HepG2 (cell line): ENCODE data around the gene NOC2L. TPM values are rescaled to one million over a fixed set of nuclear protein-coding genes. Genes with fewer than 3 reads are reported as not detected.
A peak's percentile ranks its signal among the peaks of the same experiment; 100 is the strongest.

Experiments
- ARID2 ChIP-seq: sonication (generic); formaldehyde crosslinking; IDR thresholded peaks from 2 replicates; pipeline ENCODE4 v1.8.1; 2022; ENCODE audit warnings: mild to moderate bottlenecking, missing genetic modification reagents, borderline replicate concordance
- CBX2 ChIP-seq, 2 experiments: fragments of 200-600 bp in 1 of 2; sonication (generic); formaldehyde crosslinking in 1 of 2; IDR thresholded peaks; 2 replicates each; pipeline versions ENCODE4 v1.7.0 to v1.8.1; 2018 to 2022; ENCODE audit warnings: low read depth in 2 of 2, low read length in 1 of 2, mild to moderate bottlenecking in 1 of 2, missing genetic modification reagents in 1 of 2
- CERS6 ChIP-seq: sonication (generic); formaldehyde crosslinking; IDR thresholded peaks from 2 replicates; pipeline ENCODE4 v1.5.0; 2020; ENCODE audit warnings: missing genetic modification reagents
- HES4 ChIP-seq: sonication (generic); formaldehyde crosslinking; IDR thresholded peaks from 2 replicates; pipeline ENCODE4 v1.9.0; 2021; ENCODE audit warnings: mild to moderate bottlenecking, missing genetic modification reagents, borderline replicate concordance
- HMG20B ChIP-seq: conservative IDR thresholded peaks from 2 replicates; pipeline ENCODE4 v1.6.1; 2016; ENCODE audit warnings: missing genetic modification reagents, missing compliant biosample characterization
- HNF4A ChIP-seq: sonication (generic); formaldehyde crosslinking; IDR thresholded peaks from 2 replicates; pipeline ENCODE4 v1.4.0; 2020; ENCODE audit warnings: missing genetic modification reagents
- JUN ChIP-seq: sonication (generic); formaldehyde crosslinking; IDR thresholded peaks from 2 replicates; pipeline ENCODE4 v1.4.0; 2020; ENCODE audit warnings: mild to moderate bottlenecking, missing genetic modification reagents
- KDM5A ChIP-seq: fragments of 200-600 bp; sonication (generic); IDR thresholded peaks from 2 replicates; pipeline ENCODE4 v1.7.0; 2018; ENCODE audit warnings: antibody characterized with exemption, mild to moderate bottlenecking, low read length, borderline replicate concordance
- KDM5B ChIP-seq: sonication (generic); formaldehyde crosslinking; IDR thresholded peaks from 2 replicates; pipeline ENCODE4 v1.4.0; 2020; ENCODE audit warnings: missing genetic modification reagents, mild to moderate bottlenecking, borderline replicate concordance
- MBNL3 ChIP-seq: fragments of 250-450 bp; sonication (Bioruptor Pico); conservative IDR thresholded peaks from 2 replicates; pipeline ENCODE4 v1.8.0; 2022; ENCODE audit warnings: mild to moderate bottlenecking, inconsistent platforms
- MYC ChIP-seq: sonication (generic); formaldehyde crosslinking; IDR thresholded peaks from 2 replicates; pipeline ENCODE4 v1.9.0; 2021; ENCODE audit warnings: missing genetic modification reagents, borderline replicate concordance
- PRMT3 ChIP-seq: sonication (generic); formaldehyde crosslinking; IDR thresholded peaks from 2 replicates; pipeline ENCODE4 v1.8.1; 2022; ENCODE audit warnings: low read depth, mild to moderate bottlenecking, moderate library complexity, missing genetic modification reagents, borderline replicate concordance
- SKIL ChIP-seq: sonication (generic); formaldehyde crosslinking; IDR thresholded peaks from 2 replicates; pipeline ENCODE4 v1.8.0; 2022; ENCODE audit warnings: missing genetic modification reagents, mild to moderate bottlenecking, moderate library complexity, borderline replicate concordance
- SRY ChIP-seq: sonication (generic); formaldehyde crosslinking; IDR thresholded peaks from 2 replicates; pipeline ENCODE4 v1.8.0; 2022; ENCODE audit warnings: mild to moderate bottlenecking, missing genetic modification reagents
- TRIM24 ChIP-seq: sonication (generic); formaldehyde crosslinking; IDR thresholded peaks from 2 replicates; pipeline ENCODE4 v1.8.0; 2022; ENCODE audit warnings: mild to moderate bottlenecking, missing genetic modification reagents
- ZBTB46 ChIP-seq: sonication (generic); formaldehyde crosslinking; IDR thresholded peaks from 2 replicates; pipeline ENCODE4 v1.4.0; 2020; ENCODE audit warnings: mild to moderate bottlenecking, missing genetic modification reagents, borderline replicate concordance
- ZKSCAN1 ChIP-seq: fragments of 150-350 bp; IDR thresholded peaks from 2 replicates; pipeline ENCODE4 v1.6.1; 2014; ENCODE audit warnings: low read length
- ZMYM3 ChIP-seq: sonication (generic); formaldehyde crosslinking; IDR thresholded peaks from 2 replicates; pipeline ENCODE4 v1.5.1; 2020; ENCODE audit warnings: mild to moderate bottlenecking, missing genetic modification reagents
- ZNF430 ChIP-seq: sonication (generic); formaldehyde crosslinking; IDR thresholded peaks from 2 replicates; pipeline ENCODE4 v1.9.0; 2021; ENCODE audit warnings: mild to moderate bottlenecking, missing genetic modification reagents
- ZNF691 ChIP-seq: sonication (generic); formaldehyde crosslinking; IDR thresholded peaks from 2 replicates; pipeline ENCODE4 v1.4.0; 2020; ENCODE audit warnings: missing genetic modification reagents, low read depth, mild to moderate bottlenecking, borderline replicate concordance
- ZNF747 ChIP-seq: sonication (generic); formaldehyde crosslinking; IDR thresholded peaks from 2 replicates; pipeline ENCODE4 v1.8.1; 2023; ENCODE audit warnings: missing genetic modification reagents, mild to moderate bottlenecking, borderline replicate concordance
- polyA plus RNA-seq, 8 experiments: library from polyadenylated mRNA; depleted of rRNA in 3 of 8; stranded (reverse) in 7 of 8; unstranded in 1 of 8; fragments of >200 nt; fragmentation: Illumina TruSeq in 4 of 8; extraction: Trizol in 4 of 8; gene quantifications; 2 replicates each; pipeline versions ENCODE4 v1.2.1 to v1.2.3, GENCODE V29; 2011 to 2016; ENCODE audit warnings: low read depth in 4 of 8, missing spikeins in 1 of 8, mixed read lengths in 1 of 8; ENCODE audit not compliant: insufficient read depth in 1 of 8
- total RNA-seq, 5 experiments: library from RNA; depleted of rRNA; stranded (reverse); fragments of >200 nt; fragmentation: Illumina TruSeq; extraction: Trizol; gene quantifications; 2 replicates each; pipeline ENCODE4 v1.2.3, GENCODE V29; 2016; ENCODE audit warnings: low read depth in 1 of 5

NOC2L gene
- total and polyA plus RNA-seq, 2 of the 13 experiments (the other 11 are each of a cell fraction or from before 2014, with no cell fraction given), result 32.0 to 103 TPM

GRCh38 chr1:1000357-1001056 lies 41.5 kb upstream of the NOC2L start (continued):
- peak; percentile 77; the same call in 1 of the 2 replicates for TF ChIP-seq KDM5B (CRISPR knock-in tag)
- TF ChIP-seq MYC (CRISPR knock-in tag), result peak; percentile 99
- TF ChIP-seq ZMYM3 (CRISPR knock-in tag), result 0 out of 2 replicates have a peak, but pooled peaks have one; percentile 12
- TF ChIP-seq ZBTB46, result peak; percentile 70; the same call in 1 of the 2 replicates
- TF ChIP-seq ZNF747 (CRISPR knock-in tag), result peak; percentile 80
- TF ChIP-seq HES4 (CRISPR knock-in tag), result no peak
- no peak for TF ChIP-seq KDM5A
- no peak for TF ChIP-seq ARID2 (CRISPR knock-in tag)
- no peak for TF ChIP-seq SKIL (CRISPR knock-in tag)
- TF ChIP-seq HNF4A (CRISPR knock-in tag), result no peak
- TF ChIP-seq CERS6, result peak; percentile 51; the same call in 1 of the 2 replicates
- peak; percentile 86; the same call in 1 of the 2 replicates for TF ChIP-seq ZNF691 (CRISPR knock-in tag)
- peak; percentile 95 for TF ChIP-seq JUN (CRISPR knock-in tag)
- no peak; the same call in 1 of the 2 replicates for TF ChIP-seq PRMT3
- TF ChIP-seq TRIM24 (CRISPR knock-in tag), result no peak
- no peak for TF ChIP-seq ZKSCAN1
- no peak for TF ChIP-seq MBNL3 (CRISPR knock-in tag)
- no peak for TF ChIP-seq CBX2 (IDR thresholded peaks at IDR 0.05; ENCODE audit: low read depth, low read length)
- TF ChIP-seq CBX2 (CRISPR knock-in tag; IDR thresholded peaks at IDR 0.05; ENCODE audit: low read depth), result peak; percentile 50; the same call in 1 of the 2 replicates
- TF ChIP-seq SRY (CRISPR knock-in tag), result peak; percentile 89; the same call in 1 of the 2 replicates
- TF ChIP-seq ZNF430 (CRISPR knock-in tag), result 0 out of 2 replicates have a peak, but pooled peaks have one; percentile 32
- TF ChIP-seq HMG20B (CRISPR knock-in tag), result no peak
